Adrenal gland (tissue), 12 donors: ENCODE data around the gene CPO. TPM values are rescaled to one million over a fixed set of nuclear protein-coding genes. Genes with fewer than 3 reads are reported as not detected.

Experiments
- DNase-seq, 7 donors: peaks; one replicate each; pipeline ENCODE4 v3.0.0-alpha.2; 2019 to 2020
- H3K27ac ChIP-seq, 5 donors: fragments of 200-600 bp; sonication (generic) in 4 of 5; 1 replicate in 3 of 5; 2 replicates in 2 of 5; pipeline versions ENCODE4 v1.5.1 to v1.8.0; 2016 to 2020; ENCODE audit warnings: mild to moderate bottlenecking in 1 of 5
- H3K27me3 ChIP-seq: fragments of 200-600 bp; 2 replicates; pipeline ENCODE4 v1.8.0; 2021
- H3K36me3 ChIP-seq, 2 donors: fragments of 200-600 bp; replicated peaks in 1 of 2; 1 replicate in 1 of 2; 2 replicates in 1 of 2; pipeline versions ENCODE4 v1.5.1 to v1.8.0; 2018 to 2022
- H3K4me1 ChIP-seq, 2 donors: fragments of 200-600 bp; replicated peaks in 1 of 2; 1 replicate in 1 of 2; 2 replicates in 1 of 2; pipeline versions ENCODE4 v1.5.1 to v1.8.0; 2018 to 2021
- H3K4me3 ChIP-seq, 4 donors: fragments of 200-600 bp; sonication (generic) in 3 of 4; one replicate each; pipeline ENCODE4 v1.5.1; 2016 to 2018
- H3K9me3 ChIP-seq, 3 donors: fragments of 200-600 bp; sonication (generic) in 1 of 3; replicated peaks in 1 of 3; 1 replicate in 2 of 3; 2 replicates in 1 of 3; pipeline versions ENCODE4 v1.5.1 to v1.8.0; 2016 to 2021
- CTCF ChIP-seq, 6 experiments: fragments of 450-650 bp in 4 of 6; fragments of 200-600 bp in 2 of 6; sonication (generic) in 1 of 6; IDR thresholded peaks; 1 replicate in 5 of 6; 2 replicates in 1 of 6; pipeline versions ENCODE4 v1.5.1 to v1.8.0; 2016 to 2021; ENCODE audit warnings: antibody characterized with exemption in 6 of 6, mild to moderate bottlenecking in 2 of 6, moderate library complexity in 1 of 6
- POLR2A ChIP-seq, 2 donors: fragments of 450-650 bp; IDR thresholded peaks; one replicate each; pipeline ENCODE4 v1.6.1; 2017; ENCODE audit warnings: antibody characterized with exemption in 2 of 2, mild to moderate bottlenecking in 2 of 2, moderate library complexity in 1 of 2
- WGBS, 4 donors: extraction: QIAGEN DNeasy Blood & Tissue Kit in 2 of 4; methylation state at CpG; one replicate each; pipeline versions ENCODE4 v1.1.5 to v1.1.7; 2013 to 2017; 5-methylcytosine and 5-hydroxymethylcytosine counted together
- intact Hi-C, 2 donors: fragments of 100-400 bp; cut with DNase I; formaldehyde crosslinking; loops; one replicate each; pipeline versions ENCODE4 v1.14.1 to v1.15.0; 2022 to 2023
- polyA plus RNA-seq, 3 donors: library from polyadenylated mRNA; stranded (reverse); fragments of 200-250 nt in 2 of 3; fragments of 350-450 nt in 1 of 3; fragmentation: Illumina TruSeq in 1 of 3; extraction: RNeasy Lipid Tissue Mini Kit (QIAGEN cat#74804) in 1 of 3; gene quantifications; one replicate each; pipeline ENCODE4 v1.2.3, GENCODE V29; 2013 to 2014
- total RNA-seq, 9 donors: library from RNA; depleted of rRNA in 4 of 9; stranded (reverse); fragments of >200 nt in 4 of 9; fragments of 120-200 nt in 1 of 9; fragmentation: NEBNext Ultra II Directional in 1 of 9; extraction: Animal tissue kit (Norgen Biotek cat#: 25700) in 1 of 9; gene quantifications; one replicate each; pipeline versions ENCODE4 v1.1.0 to v1.2.4, GENCODE V29; 2013 to 2023
- donor health status: healthy with polysubstance abuse.
- donor health status: Bipolar disorder and iron deficiency.
- donor health status: DM: yes; HTN: yes; CAD: no.
- donor health status: DM: no; HTN: no; CAD: no.
- donor health status: DM: no; HTN: no; CAD: no.
- donor health status: DM: yes; HTN: yes; CAD: no.

The CPO gene
- total and polyA plus RNA-seq, 12 donors, result 0.24 to 13.5 (median 0.57) TPM; not detected in 1

DNA sequence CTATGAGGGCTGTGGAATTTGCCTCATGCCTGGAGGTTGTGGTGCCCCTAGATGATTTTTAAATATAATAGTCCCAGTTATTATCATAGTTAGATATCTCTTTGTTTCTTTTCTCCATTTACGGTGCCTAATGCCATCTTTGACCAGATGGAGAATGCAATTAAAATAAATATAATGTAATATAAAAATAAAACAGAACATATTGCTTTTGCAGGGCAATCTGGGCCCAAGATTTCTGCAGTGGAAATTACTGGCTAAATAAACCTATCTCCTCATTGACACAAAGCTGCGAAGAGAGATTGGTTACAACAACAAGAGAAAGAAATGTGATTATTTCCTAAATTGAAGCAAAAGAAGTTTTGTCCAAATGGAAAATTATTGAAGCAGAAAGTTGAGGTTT is 51.8 kb downstream of the CPO start:
- Histone ChIP-seq H3K4me3 (no peak overlapping the region), H3K27me3 (no peaks in the 10 kb centered on the region), H3K9me3 (no peaks in the 10 kb centered on the region), H3K4me1 (no peaks in the 10 kb centered on the region), H3K27ac (no peak overlapping the region), H3K36me3 (no peaks in the 10 kb centered on the region)
- DNase-seq, result no peak
- intact Hi-C loops, result loop anchor here in 1 of 2 donors (5.0 kb wide), 1 partner anchor 481 kb away; no protein-coding TSS in a partner anchor
- WGBS, 4 donors, result 86 to 88% (median 87%) methylated on average over 2 of the region's 2 CpGs
- TF ChIP-seq POLR2A (IDR thresholded peaks at IDR 0.05) (no peak), CTCF (IDR thresholded peaks at IDR 0.05) (no peak)

DNA sequence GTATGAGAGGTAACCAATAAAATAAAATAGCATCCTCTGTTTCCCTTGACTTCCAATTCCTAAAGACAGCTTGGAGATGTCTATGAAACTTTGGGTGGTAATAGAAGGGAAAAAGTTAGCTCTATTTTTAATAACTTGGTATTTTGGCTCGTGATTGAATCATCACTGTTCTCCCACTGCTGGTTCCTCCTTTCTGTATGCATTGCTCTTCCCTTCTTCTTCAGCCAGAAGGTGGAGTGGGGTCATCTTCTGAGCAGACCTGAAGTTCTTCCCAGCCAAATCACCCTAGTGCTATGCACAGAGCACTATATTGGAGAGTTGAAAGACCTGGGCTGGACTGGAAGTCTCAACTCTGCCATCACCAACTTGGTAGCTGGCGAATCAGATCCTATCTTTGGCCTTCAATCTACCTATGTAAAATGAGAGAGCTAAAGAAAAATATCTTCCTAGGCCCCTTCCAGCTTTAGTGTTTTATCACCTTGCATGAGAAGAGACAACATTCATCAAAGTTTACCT is 54.1 kb downstream of the CPO start:
- H3K4me3 ChIP-seq, result no peak overlapping the region
- no peak overlapping the region for H3K27ac ChIP-seq
- no peaks in the 10 kb centered on the region for H3K36me3 ChIP-seq
- TF ChIP-seq CTCF (IDR thresholded peaks at IDR 0.05) (no peak), POLR2A (IDR thresholded peaks at IDR 0.05) (no peak)
- no peaks in the 10 kb centered on the region for H3K27me3 ChIP-seq
- WGBS, 4 donors, result 70 to 86% (median 79%) methylated on average over 2 of the region's 2 CpGs
- no peak for DNase-seq
- H3K4me1 ChIP-seq, result no peaks in the 10 kb centered on the region
- no peaks in the 10 kb centered on the region for H3K9me3 ChIP-seq
- intact Hi-C loops, result loop anchor here in 1 of 2 donors (5.0 kb wide), 1 partner anchor 479 kb away; no protein-coding TSS in a partner anchor

DNA sequence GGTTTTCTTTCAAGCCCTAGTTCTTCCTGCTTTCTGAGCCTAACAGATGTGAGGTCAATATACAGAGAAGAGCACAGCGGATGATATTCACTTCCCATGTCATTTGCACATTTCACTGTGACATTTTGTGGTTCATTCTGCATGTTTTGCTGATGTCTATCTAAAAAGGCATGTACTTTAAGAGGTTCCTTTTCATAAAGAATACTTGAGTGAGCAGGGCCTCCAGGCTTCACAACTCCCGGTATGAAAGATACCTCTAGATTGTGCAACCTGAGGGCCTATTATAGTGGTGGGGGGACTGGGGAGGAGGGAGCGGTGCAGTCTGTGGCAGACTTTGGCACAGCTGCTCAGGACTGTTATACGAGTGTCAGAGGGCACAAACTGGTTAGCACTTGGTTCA is 54.6 kb downstream of the CPO start:
- Histone ChIP-seq H3K36me3 (no peaks in the 10 kb centered on the region), H3K4me3 (no peak overlapping the region), H3K27me3 (no peaks in the 10 kb centered on the region), H3K4me1 (no peaks in the 10 kb centered on the region), H3K27ac (no peak overlapping the region), H3K9me3 (no peaks in the 10 kb centered on the region)
- 62 to 75% (median 72%) methylated on average over 4 of the region's 4 CpGs for WGBS, 4 donors
- intact Hi-C loops, result loop anchor here in 1 of 2 donors (5.0 kb wide), 1 partner anchor 478 kb away; no protein-coding TSS in a partner anchor
- DNase-seq, result no peak
- no peak for TF ChIP-seq CTCF (IDR thresholded peaks at IDR 0.05)
- no peak for TF ChIP-seq POLR2A (IDR thresholded peaks at IDR 0.05)

DNA sequence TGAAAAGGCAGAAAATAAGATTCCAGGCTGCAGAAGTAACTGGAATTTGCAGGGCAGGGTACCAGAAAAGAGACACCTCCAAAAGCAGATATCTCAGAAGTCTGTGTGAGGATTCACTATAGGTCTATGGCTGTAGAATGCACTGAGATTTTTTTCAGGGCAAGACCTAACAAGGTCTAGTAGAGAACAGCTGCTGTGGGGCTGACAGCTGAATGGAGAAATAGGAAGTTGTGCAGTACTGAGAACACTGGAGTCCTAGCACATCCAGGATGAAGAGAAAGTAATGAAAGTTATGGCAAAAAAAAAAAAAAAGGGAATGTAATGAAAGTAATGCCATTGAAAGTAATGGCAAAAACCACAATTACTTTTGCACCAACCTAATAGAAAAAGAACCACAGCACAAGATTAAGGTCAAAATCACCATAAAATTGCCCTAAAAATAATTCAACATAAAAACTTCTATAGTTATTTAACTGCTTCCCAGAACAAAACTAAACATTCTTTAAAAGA is 57.3 kb downstream of the CPO start:
- H3K27ac ChIP-seq, result no peak overlapping the region
- DNase-seq, result no peak
- H3K4me1 ChIP-seq, result no peaks in the 10 kb centered on the region
- TF ChIP-seq POLR2A (IDR thresholded peaks at IDR 0.05), result no peak
- TF ChIP-seq CTCF (IDR thresholded peaks at IDR 0.05), result no peak
- no peak overlapping the region for H3K4me3 ChIP-seq
- H3K27me3 ChIP-seq, result no peaks in the 10 kb centered on the region
- H3K9me3 ChIP-seq, result no peaks in the 10 kb centered on the region
- intact Hi-C loops, result no loop called here
- H3K36me3 ChIP-seq, result no peaks in the 10 kb centered on the region
